ENCODE measurements around the gene HIPK4.

GRCh38 chr19:40358773-40359172 is 31.2 kb downstream of the HIPK4 start:
- no peak for TF ChIP-seq POLR2A (IDR thresholded peaks at IDR 0.05)
- no peak for TF ChIP-seq CTCF (IDR thresholded peaks at IDR 0.05 in 8 of 11, conservative IDR thresholded peaks at IDR 0.05 in 3 of 11)
- peak in 1 of 3 donors; percentile 24 for TF ChIP-seq POLR2AphosphoS5 (IDR thresholded peaks at IDR 0.05)

Data from spleen (tissue), 7 donors.